Peyer's patch (tissue), 4 donors: Measurements from ENCODE around the gene KLHDC8A.

Experiments used
- POLR2A ChIP-seq, 2 donors: fragments of 450-650 bp; IDR thresholded peaks; one replicate each; pipeline ENCODE4 v1.5.1; 2017; ENCODE audit warnings: antibody characterized with exemption in 2 of 2, mild to moderate bottlenecking in 2 of 2, moderate library complexity in 2 of 2
- TF ChIP-seq, protein P1 (sequence below), 6 experiments: fragments of 450-650 bp in 4 of 6; fragments of 200-600 bp in 2 of 6; sonication (generic) in 1 of 6; IDR thresholded peaks; one replicate each; pipeline ENCODE4 v1.5.1; 2017 to 2019; ENCODE audit warnings: antibody characterized with exemption in 6 of 6, mild to moderate bottlenecking in 3 of 6, moderate library complexity in 1 of 6

DNA sequence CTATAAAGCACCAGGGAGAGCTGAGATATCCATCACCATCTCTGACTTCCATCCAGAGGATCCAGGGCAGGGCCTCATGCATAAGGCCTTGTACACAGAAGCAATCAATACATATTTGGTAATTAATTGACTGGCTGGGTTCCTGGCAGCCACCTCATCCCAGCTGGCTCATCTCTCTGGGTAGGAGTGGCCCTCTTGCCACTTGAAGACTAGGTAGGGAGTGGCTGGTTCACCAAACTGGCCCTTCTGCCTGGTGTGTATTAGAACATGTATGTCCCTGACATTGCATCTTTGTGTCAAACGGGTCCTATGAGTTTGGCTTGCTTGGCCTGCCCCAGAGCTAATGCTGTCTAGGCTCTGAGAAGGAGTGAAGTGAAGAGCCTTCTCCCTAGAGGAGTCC lies 47.0 kb downstream of the KLHDC8A start:
- TF ChIP-seq POLR2A (IDR thresholded peaks at IDR 0.05) = no peak
- TF ChIP-seq, protein P1, sequence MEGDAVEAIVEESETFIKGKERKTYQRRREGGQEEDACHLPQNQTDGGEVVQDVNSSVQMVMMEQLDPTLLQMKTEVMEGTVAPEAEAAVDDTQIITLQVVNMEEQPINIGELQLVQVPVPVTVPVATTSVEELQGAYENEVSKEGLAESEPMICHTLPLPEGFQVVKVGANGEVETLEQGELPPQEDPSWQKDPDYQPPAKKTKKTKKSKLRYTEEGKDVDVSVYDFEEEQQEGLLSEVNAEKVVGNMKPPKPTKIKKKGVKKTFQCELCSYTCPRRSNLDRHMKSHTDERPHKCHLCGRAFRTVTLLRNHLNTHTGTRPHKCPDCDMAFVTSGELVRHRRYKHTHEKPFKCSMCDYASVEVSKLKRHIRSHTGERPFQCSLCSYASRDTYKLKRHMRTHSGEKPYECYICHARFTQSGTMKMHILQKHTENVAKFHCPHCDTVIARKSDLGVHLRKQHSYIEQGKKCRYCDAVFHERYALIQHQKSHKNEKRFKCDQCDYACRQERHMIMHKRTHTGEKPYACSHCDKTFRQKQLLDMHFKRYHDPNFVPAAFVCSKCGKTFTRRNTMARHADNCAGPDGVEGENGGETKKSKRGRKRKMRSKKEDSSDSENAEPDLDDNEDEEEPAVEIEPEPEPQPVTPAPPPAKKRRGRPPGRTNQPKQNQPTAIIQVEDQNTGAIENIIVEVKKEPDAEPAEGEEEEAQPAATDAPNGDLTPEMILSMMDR (IDR thresholded peaks at IDR 0.05) = no peak
